C4-2B (cell line): ENCODE data around the gene TLE5.

Source experiments
- H3K27ac ChIP-seq: fragments of 450-650 bp; 2 replicates; pipeline ENCODE4 v1.5.1; 2017
- ZFX ChIP-seq: fragments of 450-650 bp; IDR thresholded peaks from 2 replicates; pipeline ENCODE4 v1.6.1; 2017
- TF ChIP-seq, protein P1 (sequence below): fragments of 450-650 bp; conservative IDR thresholded peaks from 2 replicates; pipeline ENCODE4 v1.5.1; 2017; ENCODE audit warnings: mild to moderate bottlenecking

TLE5 gene, protein sequence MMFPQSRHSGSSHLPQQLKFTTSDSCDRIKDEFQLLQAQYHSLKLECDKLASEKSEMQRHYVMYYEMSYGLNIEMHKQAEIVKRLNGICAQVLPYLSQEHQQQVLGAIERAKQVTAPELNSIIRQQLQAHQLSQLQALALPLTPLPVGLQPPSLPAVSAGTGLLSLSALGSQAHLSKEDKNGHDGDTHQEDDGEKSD

DNA sequence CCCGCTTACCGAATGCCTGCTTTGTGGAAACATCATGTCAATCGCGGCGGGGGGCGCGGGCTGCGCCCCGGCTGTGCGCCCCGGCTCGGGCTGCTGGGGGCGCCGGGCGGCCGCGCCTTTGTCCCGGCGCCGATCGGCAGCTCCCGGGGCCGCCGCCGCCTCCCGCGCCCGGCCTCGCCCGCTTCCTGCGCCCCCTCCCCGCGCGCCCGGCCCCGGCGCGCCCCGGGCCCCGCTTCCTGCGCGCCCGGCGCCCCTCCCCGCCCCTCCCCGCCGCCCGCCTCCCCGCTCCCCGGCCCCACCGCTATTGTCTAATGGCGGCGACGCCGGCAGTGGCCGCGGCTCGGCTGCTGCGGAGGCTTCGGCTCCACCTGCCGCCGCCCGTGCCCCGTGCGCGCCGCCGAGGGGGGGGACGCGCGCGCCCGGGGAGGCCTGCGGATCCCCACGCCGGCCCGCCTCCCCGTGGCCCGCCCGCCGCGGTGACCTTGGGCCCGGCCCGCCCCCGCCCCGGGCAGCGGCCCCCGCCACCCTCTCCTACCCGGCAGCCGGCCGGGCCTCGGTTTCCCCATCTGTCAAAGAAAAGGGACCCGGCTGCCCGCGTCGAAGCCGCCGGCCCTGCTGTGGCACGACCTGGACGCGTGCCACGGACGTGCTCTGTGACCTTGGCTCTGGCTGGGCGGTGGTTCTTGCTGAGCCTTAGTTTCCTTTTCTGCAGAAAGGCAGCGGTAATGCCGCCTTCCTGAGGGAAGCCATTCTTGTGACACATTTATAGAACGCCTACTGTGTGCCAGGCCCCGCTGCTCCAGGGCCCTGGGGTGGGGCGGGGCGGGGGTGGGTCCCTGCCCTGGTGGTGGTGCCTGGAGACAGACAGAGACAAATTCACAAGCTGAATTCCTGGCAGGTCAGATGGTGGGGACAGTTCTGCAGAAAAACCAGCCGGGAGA, at the start of gene TLE5:
Gene TLE5 (minus strand): TSS at position 331 of the 941 bp plus-strand sequence. CDS start 295 bp downstream, at position 36.
- peak within 1 kb of the TSS; percentile 87 for H3K27ac ChIP-seq
- TF ChIP-seq, protein P1, sequence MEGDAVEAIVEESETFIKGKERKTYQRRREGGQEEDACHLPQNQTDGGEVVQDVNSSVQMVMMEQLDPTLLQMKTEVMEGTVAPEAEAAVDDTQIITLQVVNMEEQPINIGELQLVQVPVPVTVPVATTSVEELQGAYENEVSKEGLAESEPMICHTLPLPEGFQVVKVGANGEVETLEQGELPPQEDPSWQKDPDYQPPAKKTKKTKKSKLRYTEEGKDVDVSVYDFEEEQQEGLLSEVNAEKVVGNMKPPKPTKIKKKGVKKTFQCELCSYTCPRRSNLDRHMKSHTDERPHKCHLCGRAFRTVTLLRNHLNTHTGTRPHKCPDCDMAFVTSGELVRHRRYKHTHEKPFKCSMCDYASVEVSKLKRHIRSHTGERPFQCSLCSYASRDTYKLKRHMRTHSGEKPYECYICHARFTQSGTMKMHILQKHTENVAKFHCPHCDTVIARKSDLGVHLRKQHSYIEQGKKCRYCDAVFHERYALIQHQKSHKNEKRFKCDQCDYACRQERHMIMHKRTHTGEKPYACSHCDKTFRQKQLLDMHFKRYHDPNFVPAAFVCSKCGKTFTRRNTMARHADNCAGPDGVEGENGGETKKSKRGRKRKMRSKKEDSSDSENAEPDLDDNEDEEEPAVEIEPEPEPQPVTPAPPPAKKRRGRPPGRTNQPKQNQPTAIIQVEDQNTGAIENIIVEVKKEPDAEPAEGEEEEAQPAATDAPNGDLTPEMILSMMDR = no peak
- TF ChIP-seq ZFX = peak; percentile 67; the same call in 1 of the 2 replicates

DNA sequence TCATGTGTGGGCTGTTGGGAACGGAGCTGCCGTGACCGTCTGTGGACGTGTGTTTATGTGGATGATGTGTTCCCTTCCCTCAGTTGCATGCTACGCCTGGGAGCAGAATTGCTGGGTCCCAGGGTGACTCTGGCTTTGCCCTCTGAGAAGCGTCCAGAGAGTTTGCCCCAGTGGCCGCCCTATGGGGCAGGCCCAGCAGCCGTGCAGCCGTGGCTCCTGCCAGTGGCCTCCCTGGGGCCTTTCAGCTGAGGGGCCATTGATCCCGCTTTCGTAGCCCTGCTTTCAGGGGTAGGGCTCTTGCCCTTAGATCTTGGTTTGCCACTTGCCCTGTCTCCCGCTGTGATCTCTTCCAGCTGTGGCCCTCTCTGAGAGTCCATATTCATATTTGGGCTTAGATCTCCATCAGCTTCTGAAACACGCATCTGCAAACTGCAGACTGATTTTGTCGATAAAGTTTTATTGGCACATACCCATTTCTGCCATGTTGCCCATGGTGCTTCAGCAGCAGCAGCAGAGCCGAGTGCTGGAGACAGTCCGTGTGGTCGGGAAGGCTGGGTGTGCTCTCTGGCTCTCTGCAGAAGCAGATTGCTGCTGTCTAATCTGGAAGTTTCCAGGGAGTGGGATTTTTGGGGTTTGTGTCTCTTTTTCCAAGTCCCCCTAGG, 49.4 kb upstream of the TLE5 start:
- H3K27ac ChIP-seq = no peak overlapping the region
- TF ChIP-seq, protein P1 = no peak
- TF ChIP-seq ZFX = no peak

DNA sequence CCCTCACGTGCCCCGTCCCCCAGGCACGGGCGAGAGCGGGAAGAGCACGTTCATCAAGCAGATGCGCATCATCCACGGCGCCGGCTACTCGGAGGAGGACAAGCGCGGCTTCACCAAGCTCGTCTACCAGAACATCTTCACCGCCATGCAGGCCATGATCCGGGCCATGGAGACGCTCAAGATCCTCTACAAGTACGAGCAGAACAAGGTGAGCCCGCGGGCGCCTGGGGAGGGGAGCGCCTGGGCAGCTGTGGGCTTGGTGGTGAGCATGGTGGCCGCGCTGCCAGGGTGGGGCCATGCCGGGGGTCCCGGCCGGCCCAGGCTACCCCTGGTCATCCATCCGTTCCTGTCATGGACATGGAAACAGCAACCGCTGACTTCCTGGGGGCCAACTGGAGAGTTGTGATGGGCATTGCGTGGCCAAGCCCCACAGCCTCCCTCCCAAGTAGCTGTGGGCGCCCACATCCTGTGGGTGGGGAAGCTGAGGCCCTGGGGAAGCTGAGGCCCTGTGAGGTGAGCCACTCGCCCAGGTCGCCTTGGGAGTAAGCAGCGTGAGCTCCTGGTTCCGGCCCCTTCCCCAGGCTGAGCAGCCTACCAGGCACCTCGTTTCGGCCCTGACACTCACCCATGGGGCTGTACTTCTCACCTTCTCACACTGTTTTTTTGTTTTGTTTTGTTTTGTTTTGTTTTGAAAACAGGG, 48.0 kb upstream of the TLE5 start:
- H3K27ac ChIP-seq = no peak overlapping the region
- no peak for TF ChIP-seq ZFX
- TF ChIP-seq, protein P1 = no peak

DNA sequence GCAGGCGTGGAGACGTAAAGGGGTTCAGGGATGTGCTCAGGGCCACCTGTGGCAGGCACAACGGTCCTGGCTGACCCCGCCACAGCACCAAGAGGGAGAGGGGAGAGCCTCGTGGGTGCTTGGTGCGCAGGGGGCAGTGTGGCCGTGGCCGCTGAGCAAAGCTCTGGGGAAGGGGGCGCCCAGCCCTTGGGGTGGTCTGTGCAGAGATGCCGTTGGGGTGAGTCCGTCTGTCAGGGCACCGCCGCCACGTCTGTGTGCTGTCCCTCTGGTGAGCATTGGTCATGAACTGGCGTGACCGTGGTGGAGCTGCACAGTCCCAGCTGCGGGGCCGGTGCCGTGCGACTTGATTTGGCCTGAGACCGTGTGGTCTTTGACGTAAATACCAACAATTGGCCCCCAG, 47.2 kb upstream of the TLE5 start:
- TF ChIP-seq, protein P1 = no peak
- no peak for TF ChIP-seq ZFX
- H3K27ac ChIP-seq = no peak overlapping the region

DNA sequence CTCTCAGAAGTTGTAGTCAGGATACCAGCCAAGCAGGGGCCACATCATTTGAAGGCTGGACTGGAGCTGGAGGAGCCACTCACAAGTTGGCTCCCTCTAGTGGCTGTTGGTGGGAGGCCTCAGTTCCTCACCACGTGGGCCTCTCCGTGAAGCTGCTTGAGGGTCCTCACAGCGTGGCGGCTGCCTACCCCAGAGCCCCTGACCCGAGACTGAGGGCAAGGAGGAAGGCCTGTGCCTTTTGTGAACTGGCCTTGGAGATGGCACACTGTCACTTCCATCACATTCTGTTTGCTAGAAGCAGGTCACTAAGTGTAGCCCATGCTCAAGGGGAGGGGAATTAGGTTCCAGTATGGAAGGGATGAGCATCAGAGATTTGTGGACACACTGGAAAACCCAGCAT, 46.5 kb upstream of the TLE5 start:
- no peak overlapping the region for H3K27ac ChIP-seq

DNA sequence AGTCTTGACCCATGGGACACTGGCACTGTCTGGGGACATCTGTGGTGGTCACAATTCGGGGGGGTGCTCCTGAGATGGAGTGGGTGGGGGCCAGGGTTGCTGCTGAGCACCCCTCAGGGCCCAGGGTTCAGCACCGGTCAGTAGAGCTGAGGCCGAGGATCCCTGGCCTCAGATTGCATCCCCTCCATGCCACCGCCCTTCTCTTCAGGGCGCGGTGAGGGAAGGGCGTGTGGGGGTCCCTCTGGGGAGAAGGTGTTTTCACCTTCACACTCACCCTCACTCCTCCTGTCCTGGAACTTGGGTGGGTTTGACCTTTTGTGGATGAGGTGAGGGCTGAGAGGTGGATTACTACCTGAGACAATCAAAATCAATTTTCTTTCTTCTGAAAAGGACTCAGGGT, 45.4 kb upstream of the TLE5 start:
- H3K27ac ChIP-seq = no peak overlapping the region
- no peak for TF ChIP-seq ZFX
- TF ChIP-seq, protein P1 = no peak

More for the DNA sequence above, 46.5 kb upstream of the TLE5 start:
- TF ChIP-seq, protein P1 = peak; percentile 95
- no peak for TF ChIP-seq ZFX
